Sciatic nerve (tissue), 2 donors: ENCODE data around the gene KLHL22. TPM values are rescaled to one million over a fixed set of nuclear protein-coding genes. Genes with fewer than 3 reads are reported as not detected.
"Not testable (repeated sequence)": the region's sequence is repeated elsewhere in the genome, so short reads cannot be mapped to it uniquely, and the experiment has no call there.

Experiments
- ATAC-seq: fragments of 200-7000 bp; cut with Tn5 transposase; one replicate; pipeline ENCODE4 v1.9.1; 2020; ENCODE audit warnings: mild to moderate bottlenecking, moderate library complexity
- DNase-seq: peaks from one replicate; pipeline ENCODE4 v3.0.0-alpha.2; 2020; ENCODE audit warnings: low spot score
- intact Hi-C: fragments of 100-400 bp; cut with DNase I; formaldehyde crosslinking; loops from one replicate; pipeline ENCODE4 v1.14.2; 2022
- total RNA-seq: library from RNA; stranded (reverse); fragmentation: NEBNext Ultra II Directional; extraction: Animal tissue kit (Norgen Biotek cat#: 25700); gene quantifications from one replicate; pipeline ENCODE4 v1.2.1, GENCODE V29; 2021
- donor health status: DM: no; HTN: no; CAD: no.
- donor health status: DM: no; HTN: no; CAD: no.

Gene KLHL22
- total RNA-seq, 1 donor from 2014 or later = 28.0 TPM

GRCh38 chr22:20457506-20458240, 37.9 kb downstream of the KLHL22 start:
- intact Hi-C loops = loop anchor here (5.0 kb wide), 1 partner anchor 35 kb away; no protein-coding TSS in a partner anchor
- no peak for DNase-seq
- no peak for ATAC-seq

GRCh38 chr22:20456722-20457076, 38.9 kb downstream of the KLHL22 start:
- ATAC-seq = peak; percentile 6
- no peak for DNase-seq
- intact Hi-C loops = loop anchor here (5.0 kb wide), 1 partner anchor 34 kb away; no protein-coding TSS in a partner anchor

- ATAC-seq (peak; percentile 83), DNase-seq (peak; percentile 85)
- intact Hi-C loops = loop anchor here (5.0 kb wide), 1 partner anchor 34 kb away; no protein-coding TSS in a partner anchor
Measured at GRCh38 chr22:20456064-20456721, 39.4 kb downstream of the KLHL22 start.

GRCh38 chr22:20455709-20456063, 39.9 kb downstream of the KLHL22 start:
- intact Hi-C loops = loop anchor here (5.0 kb wide), 1 partner anchor 33 kb away; no protein-coding TSS in a partner anchor
- DNase-seq = no peak
- no peak for ATAC-seq

- ATAC-seq (no peak), DNase-seq (no peak)
- intact Hi-C loops = no loop called here
Measured at GRCh38 chr22:20453222-20453621, 42.4 kb downstream of the KLHL22 start.

GRCh38 chr22:20451920-20452319, 43.7 kb downstream of the KLHL22 start:
- intact Hi-C loops = no loop called here

GRCh38 chr22:20451129-20451778, 44.3 kb downstream of the KLHL22 start:
- DNase-seq, intact Hi-C loops, ATAC-seq: not testable (repeated sequence)

More at GRCh38 chr22:20451920-20452319, 43.7 kb downstream of the KLHL22 start:
- no peak for DNase-seq
- ATAC-seq = no peak

GRCh38 chr22:20450551-20450906, 45.1 kb downstream of the KLHL22 start:
- no peak for DNase-seq
- intact Hi-C loops = no loop called here
- no peak for ATAC-seq

GRCh38 chr22:20449819-20450550, 45.6 kb downstream of the KLHL22 start:
- ATAC-seq (no peak), DNase-seq (no peak)
- intact Hi-C loops = no loop called here

- intact Hi-C loops = no loop called here
- ATAC-seq (no peak), DNase-seq (no peak)
Measured at GRCh38 chr22:20448630-20449029, 47.0 kb downstream of the KLHL22 start.

GRCh38 chr22:20446383-20446970, 49.1 kb downstream of the KLHL22 start:
- no peak for DNase-seq
- intact Hi-C loops = no loop called here

GRCh38 chr22:20444325-20444724, 51.3 kb downstream of the KLHL22 start:
- DNase-seq (no peak), ATAC-seq (no peak)
- intact Hi-C loops = no loop called here

More at GRCh38 chr22:20446383-20446970, 49.1 kb downstream of the KLHL22 start:
- ATAC-seq = no peak

- intact Hi-C loops = no loop called here
- ATAC-seq (no peak), DNase-seq (peak; percentile 64)
Measured at GRCh38 chr22:20442485-20443284, 52.9 kb downstream of the KLHL22 start.

GRCh38 chr22:20441631-20442484, 53.7 kb downstream of the KLHL22 start:
- peak; percentile 66 for ATAC-seq
- DNase-seq = peak; percentile 61
- intact Hi-C loops = no loop called here

GRCh38 chr22:20440637-20441591, 54.7 kb downstream of the KLHL22 start:
- ATAC-seq = no peak
- intact Hi-C loops = no loop called here
- peak; percentile 37 for DNase-seq

GRCh38 chr22:20439928-20440575, 55.5 kb downstream of the KLHL22 start:
- ATAC-seq (no peak), DNase-seq (peak; percentile 48)
- intact Hi-C loops = no loop called here
